ENCODE data around the gene RELL2.

DNA sequence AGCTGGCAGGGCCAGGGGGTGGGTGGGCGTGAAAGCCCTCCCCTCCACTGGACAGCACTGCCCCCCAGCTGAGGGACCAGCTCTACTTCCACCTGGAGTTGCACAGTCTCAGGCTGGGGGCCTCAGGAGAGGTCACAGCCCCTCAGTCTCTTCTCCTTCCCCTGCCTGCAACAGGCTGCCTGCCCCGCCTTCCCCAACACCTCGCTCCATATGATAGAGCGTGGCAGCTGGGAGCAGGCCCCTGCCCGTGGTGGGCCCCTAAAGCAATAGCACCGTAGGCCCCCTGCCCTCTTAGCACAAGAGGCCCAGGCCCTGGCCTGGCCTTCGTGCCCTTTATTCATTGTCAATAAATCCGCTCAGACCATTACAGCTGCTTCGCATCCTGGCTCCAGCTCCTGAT is 3.9 kb downstream of the RELL2 start:
- TF ChIP-seq, protein P1, sequence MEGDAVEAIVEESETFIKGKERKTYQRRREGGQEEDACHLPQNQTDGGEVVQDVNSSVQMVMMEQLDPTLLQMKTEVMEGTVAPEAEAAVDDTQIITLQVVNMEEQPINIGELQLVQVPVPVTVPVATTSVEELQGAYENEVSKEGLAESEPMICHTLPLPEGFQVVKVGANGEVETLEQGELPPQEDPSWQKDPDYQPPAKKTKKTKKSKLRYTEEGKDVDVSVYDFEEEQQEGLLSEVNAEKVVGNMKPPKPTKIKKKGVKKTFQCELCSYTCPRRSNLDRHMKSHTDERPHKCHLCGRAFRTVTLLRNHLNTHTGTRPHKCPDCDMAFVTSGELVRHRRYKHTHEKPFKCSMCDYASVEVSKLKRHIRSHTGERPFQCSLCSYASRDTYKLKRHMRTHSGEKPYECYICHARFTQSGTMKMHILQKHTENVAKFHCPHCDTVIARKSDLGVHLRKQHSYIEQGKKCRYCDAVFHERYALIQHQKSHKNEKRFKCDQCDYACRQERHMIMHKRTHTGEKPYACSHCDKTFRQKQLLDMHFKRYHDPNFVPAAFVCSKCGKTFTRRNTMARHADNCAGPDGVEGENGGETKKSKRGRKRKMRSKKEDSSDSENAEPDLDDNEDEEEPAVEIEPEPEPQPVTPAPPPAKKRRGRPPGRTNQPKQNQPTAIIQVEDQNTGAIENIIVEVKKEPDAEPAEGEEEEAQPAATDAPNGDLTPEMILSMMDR (tag by site-specific recombination; IDR thresholded peaks at IDR 0.05) = no peak
- TF ChIP-seq ZNF48 (tag by site-specific recombination; IDR thresholded peaks at IDR 0.05) (no peak), ZNF24 (tag by site-specific recombination; IDR thresholded peaks at IDR 0.05) (no peak), ZBTB1 (tag by site-specific recombination; IDR thresholded peaks at IDR 0.05) (no peak), KLF9 (tag by site-specific recombination; IDR thresholded peaks at IDR 0.05; ENCODE audit: low read depth) (no peak), ZNF768 (tag by site-specific recombination; IDR thresholded peaks at IDR 0.05) (no peak), TCF7L2 (IDR thresholded peaks at IDR 0.05; ENCODE audit: borderline replicate concordance, low read depth, low read length) (no peak), ZNF214 (tag by site-specific recombination; IDR thresholded peaks at IDR 0.05; ENCODE audit: borderline replicate concordance) (no peak), ZNF707 (tag by site-specific recombination; IDR thresholded peaks at IDR 0.05) (no peak), ZNF175 (tag by site-specific recombination; IDR thresholded peaks at IDR 0.05) (no peak), ZBTB7A (tag by site-specific recombination; IDR thresholded peaks at IDR 0.05; ENCODE audit: low read depth) (no peak)
- TF ChIP-seq, protein P2, sequence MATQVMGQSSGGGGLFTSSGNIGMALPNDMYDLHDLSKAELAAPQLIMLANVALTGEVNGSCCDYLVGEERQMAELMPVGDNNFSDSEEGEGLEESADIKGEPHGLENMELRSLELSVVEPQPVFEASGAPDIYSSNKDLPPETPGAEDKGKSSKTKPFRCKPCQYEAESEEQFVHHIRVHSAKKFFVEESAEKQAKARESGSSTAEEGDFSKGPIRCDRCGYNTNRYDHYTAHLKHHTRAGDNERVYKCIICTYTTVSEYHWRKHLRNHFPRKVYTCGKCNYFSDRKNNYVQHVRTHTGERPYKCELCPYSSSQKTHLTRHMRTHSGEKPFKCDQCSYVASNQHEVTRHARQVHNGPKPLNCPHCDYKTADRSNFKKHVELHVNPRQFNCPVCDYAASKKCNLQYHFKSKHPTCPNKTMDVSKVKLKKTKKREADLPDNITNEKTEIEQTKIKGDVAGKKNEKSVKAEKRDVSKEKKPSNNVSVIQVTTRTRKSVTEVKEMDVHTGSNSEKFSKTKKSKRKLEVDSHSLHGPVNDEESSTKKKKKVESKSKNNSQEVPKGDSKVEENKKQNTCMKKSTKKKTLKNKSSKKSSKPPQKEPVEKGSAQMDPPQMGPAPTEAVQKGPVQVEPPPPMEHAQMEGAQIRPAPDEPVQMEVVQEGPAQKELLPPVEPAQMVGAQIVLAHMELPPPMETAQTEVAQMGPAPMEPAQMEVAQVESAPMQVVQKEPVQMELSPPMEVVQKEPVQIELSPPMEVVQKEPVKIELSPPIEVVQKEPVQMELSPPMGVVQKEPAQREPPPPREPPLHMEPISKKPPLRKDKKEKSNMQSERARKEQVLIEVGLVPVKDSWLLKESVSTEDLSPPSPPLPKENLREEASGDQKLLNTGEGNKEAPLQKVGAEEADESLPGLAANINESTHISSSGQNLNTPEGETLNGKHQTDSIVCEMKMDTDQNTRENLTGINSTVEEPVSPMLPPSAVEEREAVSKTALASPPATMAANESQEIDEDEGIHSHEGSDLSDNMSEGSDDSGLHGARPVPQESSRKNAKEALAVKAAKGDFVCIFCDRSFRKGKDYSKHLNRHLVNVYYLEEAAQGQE (tag by site-specific recombination; IDR thresholded peaks at IDR 0.05) = no peak
- TF ChIP-seq, protein P3, sequence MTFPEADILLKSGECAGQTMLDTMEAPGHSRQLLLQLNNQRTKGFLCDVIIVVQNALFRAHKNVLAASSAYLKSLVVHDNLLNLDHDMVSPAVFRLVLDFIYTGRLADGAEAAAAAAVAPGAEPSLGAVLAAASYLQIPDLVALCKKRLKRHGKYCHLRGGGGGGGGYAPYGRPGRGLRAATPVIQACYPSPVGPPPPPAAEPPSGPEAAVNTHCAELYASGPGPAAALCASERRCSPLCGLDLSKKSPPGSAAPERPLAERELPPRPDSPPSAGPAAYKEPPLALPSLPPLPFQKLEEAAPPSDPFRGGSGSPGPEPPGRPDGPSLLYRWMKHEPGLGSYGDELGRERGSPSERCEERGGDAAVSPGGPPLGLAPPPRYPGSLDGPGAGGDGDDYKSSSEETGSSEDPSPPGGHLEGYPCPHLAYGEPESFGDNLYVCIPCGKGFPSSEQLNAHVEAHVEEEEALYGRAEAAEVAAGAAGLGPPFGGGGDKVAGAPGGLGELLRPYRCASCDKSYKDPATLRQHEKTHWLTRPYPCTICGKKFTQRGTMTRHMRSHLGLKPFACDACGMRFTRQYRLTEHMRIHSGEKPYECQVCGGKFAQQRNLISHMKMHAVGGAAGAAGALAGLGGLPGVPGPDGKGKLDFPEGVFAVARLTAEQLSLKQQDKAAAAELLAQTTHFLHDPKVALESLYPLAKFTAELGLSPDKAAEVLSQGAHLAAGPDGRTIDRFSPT (tag by site-specific recombination; IDR thresholded peaks at IDR 0.05) = no peak
- TF ChIP-seq, protein P4, sequence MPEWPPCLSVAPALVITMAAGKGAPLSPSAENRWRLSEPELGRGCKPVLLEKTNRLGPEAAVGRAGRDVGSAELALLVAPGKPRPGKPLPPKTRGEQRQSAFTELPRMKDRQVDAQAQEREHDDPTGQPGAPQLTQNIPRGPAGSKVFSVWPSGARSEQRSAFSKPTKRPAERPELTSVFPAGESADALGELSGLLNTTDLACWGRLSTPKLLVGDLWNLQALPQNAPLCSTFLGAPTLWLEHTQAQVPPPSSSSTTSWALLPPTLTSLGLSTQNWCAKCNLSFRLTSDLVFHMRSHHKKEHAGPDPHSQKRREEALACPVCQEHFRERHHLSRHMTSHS (tag by site-specific recombination; IDR thresholded peaks at IDR 0.05) = no peak

Measured in HEK293 (cell line).